ENCODE results near the gene PDE9A.

Gene PDE9A

GRCh38 chr21:42760951-42761751 is 107.7 kb downstream of the PDE9A start:
- no peak for DNase-seq

- no peak for DNase-seq
These were observed 108.4 kb downstream of the PDE9A start for GRCh38 chr21:42761776-42762335.

DNA sequence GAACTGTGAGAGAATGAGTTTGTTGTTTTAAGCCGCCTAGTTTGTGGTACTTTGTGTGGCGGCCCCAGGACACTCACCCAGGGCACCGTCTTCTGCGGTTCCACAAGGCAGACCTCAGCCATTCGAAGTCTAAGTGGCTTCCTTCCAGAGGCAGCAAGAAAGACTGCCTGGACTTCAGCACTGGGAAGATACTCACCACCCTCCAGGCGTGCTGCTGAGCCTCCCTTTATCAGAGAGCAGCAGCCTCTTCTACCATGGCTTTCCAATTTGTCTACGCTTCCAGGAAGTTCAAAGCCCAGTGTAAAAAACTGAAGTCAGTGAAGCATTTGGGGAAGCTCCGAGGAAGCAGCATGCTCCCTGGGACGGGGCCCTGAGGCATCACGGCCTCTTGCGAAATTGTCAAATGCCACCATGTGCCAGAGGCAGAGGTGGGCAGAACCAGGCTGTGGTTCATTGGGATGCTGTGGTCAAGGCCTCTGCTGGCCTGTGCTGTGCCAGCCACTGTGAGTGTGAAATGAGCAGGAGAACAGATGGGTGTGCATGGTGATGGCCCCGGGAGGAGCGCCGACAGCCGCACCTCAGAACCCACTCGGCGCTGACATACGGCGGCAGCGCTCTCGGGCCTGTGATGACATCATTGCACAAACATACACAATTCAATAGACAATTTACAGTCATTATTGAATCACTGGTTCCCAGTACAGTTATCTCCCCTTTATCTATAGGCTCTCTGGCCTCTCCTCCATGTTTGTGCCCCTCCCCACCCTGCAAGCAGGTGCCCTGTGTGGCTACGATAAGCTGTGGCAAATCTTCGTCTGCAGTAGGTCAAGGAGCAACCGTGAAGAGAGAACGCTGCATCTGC is 110.4 kb downstream of the PDE9A start:
- no peak for DNase-seq

GRCh38 chr21:42764443-42764760 is 111.0 kb downstream of the PDE9A start:
- DNase-seq, result no peak

DNA sequence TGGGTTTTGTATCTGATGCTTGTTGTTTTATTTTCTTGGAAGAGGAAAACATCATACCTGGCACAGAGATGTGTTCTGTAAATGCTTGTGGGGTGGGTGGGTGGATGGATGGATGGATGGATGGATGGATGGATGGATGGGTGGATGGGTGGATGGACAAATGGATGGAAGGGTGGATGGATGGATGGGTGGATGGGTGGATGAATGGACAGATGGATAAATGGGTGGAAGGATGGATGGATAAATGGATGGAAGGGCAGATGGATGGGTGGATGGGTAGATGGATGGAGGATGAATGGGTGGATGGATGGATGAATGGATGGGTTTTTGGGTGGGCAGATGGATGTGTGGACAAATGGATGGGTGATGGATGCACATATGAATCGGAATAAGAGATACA is 111.5 kb downstream of the PDE9A start:
- no peak for DNase-seq

DNA sequence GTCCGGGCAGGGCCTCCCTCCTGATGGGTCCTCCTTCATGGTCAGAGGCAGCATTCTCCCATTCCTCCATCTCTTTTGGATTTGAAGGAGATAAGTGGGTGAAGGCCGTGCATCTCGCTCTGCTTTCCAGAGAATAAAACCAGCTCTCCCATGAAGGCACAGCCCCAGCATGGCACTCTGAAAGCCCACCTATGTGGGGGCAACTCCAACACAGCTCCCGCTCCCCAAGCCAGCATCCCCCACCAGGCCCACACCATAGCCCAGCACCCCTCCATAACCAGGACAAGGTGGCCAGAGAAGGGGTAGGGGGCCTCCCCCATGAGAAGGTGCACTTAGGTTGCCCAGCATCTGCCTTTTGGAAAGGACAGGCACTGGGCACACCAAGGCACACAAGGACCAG is 112.2 kb downstream of the PDE9A start:
- DNase-seq, result no peak

GRCh38 chr21:42766739-42767560 is 113.5 kb downstream of the PDE9A start:
- no peak for DNase-seq

DNA sequence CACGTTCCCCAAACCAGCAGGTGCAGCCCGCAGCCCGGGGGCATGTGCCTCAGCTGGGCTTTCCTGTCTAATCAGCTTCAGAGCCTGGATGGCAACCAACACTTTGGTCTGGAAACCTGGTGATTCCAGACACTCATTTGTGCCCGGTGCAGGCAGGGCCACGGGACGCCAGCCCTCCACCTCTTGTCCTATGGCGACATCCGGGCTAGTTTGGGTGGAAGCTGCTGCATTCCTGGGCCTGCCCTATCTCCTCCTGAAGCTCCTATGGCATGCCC is 114.1 kb downstream of the PDE9A start:
- DNase-seq, result no peak

DNA sequence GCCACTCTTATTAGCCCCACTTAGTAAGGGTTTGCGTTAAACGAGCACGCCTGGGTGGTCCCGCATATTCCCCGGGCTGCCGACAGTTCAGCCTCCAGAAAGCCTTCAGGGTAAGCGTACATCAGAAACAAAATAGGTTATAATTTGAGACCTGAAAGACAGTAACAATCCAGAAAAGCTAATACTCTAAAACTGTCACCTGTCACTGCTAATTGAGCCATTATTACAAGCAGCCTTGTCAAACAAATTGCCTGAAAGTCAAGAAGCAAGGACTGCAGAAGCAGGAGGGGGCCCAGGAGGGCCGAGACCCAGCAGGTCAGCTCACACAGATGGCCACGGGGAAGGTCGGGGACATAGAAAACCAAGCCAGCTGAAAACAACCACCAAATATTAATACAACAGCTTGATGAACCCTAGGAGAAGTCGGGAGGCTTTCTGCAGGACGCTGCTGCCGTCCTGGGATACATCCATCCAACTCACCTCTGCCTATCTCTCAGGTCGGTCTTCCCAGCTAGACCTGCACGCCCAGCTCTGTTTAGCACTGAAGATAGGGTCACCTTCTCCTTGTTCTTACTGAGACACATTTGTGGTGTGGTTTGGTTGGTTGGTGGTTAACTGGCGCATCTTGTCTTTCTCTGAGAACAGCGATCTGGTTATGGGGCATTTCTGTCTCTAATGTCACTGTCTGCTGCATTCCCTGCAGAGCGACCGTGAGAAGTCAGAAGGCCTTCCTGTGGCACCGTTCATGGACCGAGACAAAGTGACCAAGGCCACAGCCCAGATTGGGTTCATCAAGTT is 115.1 kb downstream of the PDE9A start:
- DNase-seq, result no peak

GRCh38 chr21:42769183-42769819 is 115.9 kb downstream of the PDE9A start:
- DNase-seq, result no peak

DNA sequence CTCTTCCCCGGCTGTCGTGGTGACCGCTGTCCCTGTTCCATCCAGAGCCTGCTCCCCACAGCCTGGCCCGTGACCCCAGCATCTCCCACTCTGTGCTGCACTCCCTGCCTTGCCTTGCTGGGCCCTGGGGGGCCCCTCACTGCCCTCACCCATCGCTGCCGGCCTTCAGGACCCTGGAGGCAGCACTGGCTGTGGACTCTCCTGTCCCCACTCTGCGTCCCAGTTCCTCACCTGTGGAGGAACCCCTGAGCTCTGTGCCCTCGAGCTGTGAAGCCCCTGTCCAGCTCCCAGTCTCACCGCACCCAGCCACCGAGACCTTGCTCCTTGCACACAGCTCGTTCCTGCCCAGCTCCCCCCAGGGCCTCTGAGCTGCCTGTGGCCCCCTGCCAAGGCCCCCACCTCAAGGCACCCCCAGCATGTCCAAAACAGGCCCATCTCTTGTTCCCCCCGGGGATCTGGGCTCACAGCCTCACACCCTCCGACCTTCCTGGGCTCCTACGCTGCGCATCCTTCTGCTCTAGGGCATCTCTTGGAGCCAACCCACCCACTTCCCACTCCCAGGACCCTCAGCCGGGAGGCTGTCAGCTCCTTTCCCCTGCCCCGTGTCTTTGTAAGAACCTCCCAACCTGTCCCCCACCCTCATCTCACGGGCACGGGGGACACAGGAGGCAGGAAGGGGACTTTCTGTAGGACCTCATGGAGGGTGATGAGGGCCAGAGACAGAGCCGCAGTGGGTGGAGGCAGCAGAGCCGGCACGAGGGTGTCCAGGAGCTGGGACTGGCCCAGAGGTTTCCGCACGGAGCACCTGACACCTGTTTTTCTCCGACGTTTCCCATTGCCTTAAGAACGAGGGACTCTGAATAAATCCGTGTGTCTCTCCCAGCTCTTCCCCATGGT is 116.6 kb downstream of the PDE9A start:
- DNase-seq, result no peak

GRCh38 chr21:42770717-42771502 is 117.5 kb downstream of the PDE9A start:
- no peak for DNase-seq

DNA sequence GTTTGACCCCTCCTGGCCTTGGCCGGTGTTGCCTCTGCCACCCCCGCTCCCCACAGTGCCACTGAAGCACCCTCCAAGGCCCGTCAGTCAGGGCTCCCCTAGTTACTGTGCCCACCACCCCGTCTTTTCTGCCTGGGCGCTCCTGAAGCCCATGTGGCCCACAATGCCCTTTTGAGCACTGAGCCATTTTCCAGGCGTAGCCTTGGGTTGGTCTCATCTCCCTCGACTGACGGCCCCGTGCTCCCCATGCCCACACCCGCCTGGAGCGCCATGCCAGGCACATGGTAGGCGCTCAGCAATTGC is 118.0 kb downstream of the PDE9A start:
- no peak for DNase-seq

DNA sequence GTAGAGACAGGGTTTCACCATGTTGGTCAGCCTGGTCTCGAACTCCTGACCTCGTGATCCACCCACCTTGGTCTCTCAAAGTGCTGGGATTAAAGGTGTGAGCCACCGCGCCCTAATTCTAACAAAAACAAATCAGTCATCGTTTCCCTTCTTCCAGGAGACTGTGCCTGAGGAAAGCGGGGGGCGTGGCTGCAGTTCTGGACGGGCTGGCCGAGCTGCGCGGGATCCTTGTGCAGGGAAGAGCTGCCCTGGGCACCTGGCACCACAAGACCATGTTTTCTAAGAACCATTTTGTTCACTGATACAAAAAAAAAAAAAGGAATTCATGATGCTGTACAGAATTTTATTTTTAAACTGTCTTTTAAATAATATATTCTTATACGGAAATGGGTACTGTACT is 121.7 kb downstream of the PDE9A start:
- no peak for DNase-seq

- no peak for DNase-seq
These were observed 122.5 kb downstream of the PDE9A start for GRCh38 chr21:42775891-42776290.

DNA sequence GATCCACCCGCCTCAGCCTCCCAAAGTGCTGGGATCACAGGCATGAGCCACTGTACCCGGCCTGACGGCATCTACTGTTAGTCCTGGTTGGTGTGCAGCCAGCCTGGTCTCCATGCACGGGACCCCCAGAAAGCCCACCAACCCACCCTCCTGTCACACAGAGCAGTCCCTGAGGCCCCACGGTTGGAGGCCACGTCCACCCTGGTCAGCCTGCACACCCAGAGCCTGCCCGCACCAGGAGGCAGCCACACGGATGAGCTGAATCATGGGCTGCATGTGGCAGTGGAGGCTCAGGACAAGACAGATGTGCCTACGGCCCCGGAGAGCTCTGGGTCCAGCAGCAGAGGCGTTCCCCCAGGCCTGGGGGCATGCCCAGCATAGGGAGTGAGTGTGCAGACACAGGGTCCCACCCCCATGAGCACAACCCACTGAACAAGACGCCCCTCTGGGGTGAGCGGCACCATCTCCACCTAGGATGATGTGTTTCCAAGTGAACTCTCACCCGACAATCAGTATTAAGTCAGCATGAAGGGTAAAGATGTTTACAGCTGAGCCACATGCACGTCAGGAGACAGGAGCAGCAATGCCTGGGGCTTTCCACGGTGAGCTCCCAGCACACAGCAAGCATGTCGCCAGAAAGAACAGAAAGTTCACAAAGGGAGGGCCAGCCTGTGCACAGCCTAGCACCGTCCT is 123.8 kb downstream of the PDE9A start:
- no peak for DNase-seq

DNA sequence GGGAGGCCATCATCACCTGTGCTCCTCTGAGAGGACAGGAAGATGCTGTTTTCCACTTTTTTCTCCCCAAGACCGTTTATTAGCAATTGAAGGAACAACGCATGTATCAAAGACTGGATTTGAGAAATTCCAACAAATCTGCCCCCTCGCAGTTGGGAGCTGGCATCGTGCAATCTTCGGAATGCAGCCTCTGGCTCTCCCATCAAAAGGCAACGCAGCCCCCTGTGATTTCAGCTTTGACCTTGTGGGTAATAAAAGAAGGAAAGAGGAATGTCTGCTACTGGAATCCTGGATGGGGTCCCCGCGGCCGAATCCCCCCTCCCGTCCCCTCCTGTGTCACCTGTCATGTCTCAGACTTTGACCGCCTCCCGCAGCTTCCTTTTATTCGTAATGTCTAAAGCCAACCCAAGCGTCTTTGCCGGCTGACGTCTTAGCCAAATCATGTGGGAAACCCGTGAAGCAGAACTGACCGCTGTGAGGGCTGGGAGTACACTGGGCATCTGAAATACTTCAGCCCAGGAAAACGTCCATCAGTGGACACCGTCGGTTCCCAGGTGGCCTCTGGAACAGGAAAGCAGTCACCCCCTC is 124.4 kb downstream of the PDE9A start:
- DNase-seq, result no peak

DNA sequence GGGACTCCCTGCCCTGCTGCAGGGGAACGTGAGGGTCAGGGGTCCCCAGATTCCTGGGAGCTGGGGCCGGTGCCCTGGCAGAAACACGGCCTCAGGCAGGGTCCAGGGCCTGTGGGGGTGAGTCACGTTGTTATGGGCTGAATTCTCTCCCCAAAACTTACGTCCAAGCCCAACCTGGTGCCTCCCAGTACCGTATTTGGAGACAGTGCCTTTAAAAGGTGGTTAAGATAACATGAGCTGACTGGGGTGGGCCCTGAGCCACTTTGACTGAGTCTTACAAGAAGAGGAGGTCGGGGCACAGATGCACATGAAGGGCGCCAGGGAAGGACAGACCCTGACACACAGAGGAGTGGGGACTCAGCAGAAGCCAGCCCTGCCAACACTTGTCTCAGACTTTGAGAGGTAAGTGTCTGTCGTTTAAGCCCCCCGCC is 126.0 kb downstream of the PDE9A start:
- DNase-seq, result no peak

- no peak for DNase-seq
These were observed 127.2 kb downstream of the PDE9A start for GRCh38 chr21:42780617-42781016.
